Measurements from ENCODE around the gene TAS2R30.
"Not testable (repeated sequence)": the region's sequence is repeated elsewhere in the genome, so short reads cannot be mapped to it uniquely, and the experiment has no call there.

TAS2R30 gene

DNA sequence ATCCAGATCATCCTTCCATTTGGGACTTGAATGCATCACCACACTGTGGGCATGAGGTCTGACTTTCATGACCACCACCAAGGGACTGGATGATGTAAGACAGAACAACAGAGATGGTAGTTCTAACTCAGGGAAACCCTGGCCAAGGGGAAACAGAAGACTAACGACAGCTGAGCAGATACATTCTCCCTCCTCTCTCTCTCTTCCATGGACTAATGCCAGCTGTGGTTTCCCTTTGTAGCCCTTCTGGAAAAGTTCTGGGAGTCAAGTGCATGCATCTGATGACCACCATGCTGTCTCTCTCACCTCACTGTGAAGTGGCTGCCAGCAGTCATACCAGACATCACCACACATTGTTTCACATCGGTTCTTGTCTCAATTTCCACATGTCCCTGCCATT, 3.4 kb downstream of the TAS2R30 start:
- Histone ChIP-seq H3K27ac (ENCODE audit: low read depth, low read length) (no peak overlapping the region), H3K4me3 (ENCODE audit: low read depth, low read length) (no peak overlapping the region), H3K4me1 (ENCODE audit: control insufficient read depth, insufficient read depth, low read length) (no peaks in the 10 kb centered on the region), H3K9me3 (ENCODE audit: control insufficient read depth, insufficient read depth, low read depth, low read length) (no peaks in the 10 kb centered on the region), H3K36me3 (ENCODE audit: control insufficient read depth, insufficient read depth, low read length) (peaks cover 7% of the 10 kb centered on the region; the same call in 1 of the 2 replicates), H3K9ac (ENCODE audit: low read length) (no peak overlapping the region), H3K27me3 (ENCODE audit: control insufficient read depth, insufficient read depth, low read length) (no peaks in the 10 kb centered on the region)

DNA sequence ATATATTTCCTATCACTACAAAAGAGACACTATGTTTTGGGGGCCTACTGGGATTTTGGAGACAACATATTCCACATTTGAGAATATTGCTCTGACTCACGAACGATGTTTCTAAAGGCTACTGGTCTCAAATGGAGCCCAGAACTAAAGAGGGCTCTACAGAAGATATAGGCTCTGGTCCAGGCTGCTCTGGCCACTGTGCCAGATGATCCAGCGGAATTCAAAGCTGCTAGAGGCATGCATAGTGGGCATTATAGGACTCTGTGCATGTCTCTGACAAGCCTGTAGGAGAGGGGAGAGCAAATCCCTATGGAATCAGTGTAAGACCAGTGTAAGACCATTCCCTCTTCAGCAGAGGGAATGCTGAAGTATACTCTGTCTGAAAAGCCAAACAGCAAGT, 4.1 kb downstream of the TAS2R30 start:
- Histone ChIP-seq H3K9me3 (ENCODE audit: control insufficient read depth, insufficient read depth, low read depth, low read length) (no peaks in the 10 kb centered on the region), H3K36me3 (ENCODE audit: control insufficient read depth, insufficient read depth, low read length) (peaks cover 7% of the 10 kb centered on the region; the same call in 1 of the 2 replicates), H3K27me3 (ENCODE audit: control insufficient read depth, insufficient read depth, low read length) (no peaks in the 10 kb centered on the region), H3K9ac (ENCODE audit: low read length) (no peak overlapping the region), H3K4me1 (ENCODE audit: control insufficient read depth, insufficient read depth, low read length) (no peaks in the 10 kb centered on the region), H3K4me3 (ENCODE audit: low read depth, low read length) (no peak overlapping the region), H3K27ac (ENCODE audit: low read depth, low read length) (no peak overlapping the region)

DNA sequence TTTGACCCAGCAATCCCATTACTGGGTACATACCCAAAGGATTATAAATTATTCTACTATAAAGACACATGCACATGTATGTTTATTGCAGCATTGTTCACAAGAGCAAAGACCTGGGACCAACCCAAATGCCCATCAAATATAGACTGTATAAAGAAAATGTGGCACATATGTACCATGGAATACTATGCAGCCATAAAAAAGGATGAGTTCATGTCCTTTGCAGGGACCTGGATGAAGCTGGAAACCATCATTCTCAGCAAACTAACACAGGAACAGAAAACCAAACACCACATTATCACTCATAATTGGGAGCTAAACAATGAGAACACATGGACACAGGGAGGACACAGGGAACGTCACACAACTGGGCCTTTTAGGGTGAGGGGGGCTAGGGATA, 20.3 kb downstream of the TAS2R30 start:
- H3K4me1 ChIP-seq (ENCODE audit: control insufficient read depth, insufficient read depth, low read length); H3K36me3 ChIP-seq (ENCODE audit: control insufficient read depth, insufficient read depth, low read length); H3K27me3 ChIP-seq (ENCODE audit: control insufficient read depth, insufficient read depth, low read length); H3K9ac ChIP-seq (ENCODE audit: low read length); H3K4me3 ChIP-seq (ENCODE audit: low read depth, low read length); H3K9me3 ChIP-seq (ENCODE audit: control insufficient read depth, insufficient read depth, low read depth, low read length); H3K27ac ChIP-seq (ENCODE audit: low read depth, low read length): not testable (repeated sequence)

DNA sequence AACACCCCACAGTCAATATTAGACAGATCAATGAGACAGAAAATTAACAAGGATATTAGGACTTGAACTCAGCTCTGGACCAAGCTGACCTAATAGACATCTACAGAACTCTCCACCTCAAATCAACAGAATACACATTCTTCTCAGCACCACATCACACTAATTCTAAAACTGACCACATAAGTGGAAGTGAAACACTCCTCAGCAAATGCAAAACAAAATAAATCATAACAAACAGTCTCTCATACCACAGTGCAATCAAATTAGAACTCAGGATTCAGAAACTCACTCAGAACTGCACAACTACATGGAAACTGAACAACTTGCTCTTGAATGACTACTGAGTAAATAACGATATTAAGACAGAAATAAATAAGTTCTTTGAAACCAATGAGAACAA, 23.2 kb downstream of the TAS2R30 start:
- not testable (repeated sequence) for H3K36me3 ChIP-seq (ENCODE audit: control insufficient read depth, insufficient read depth, low read length); H3K27ac ChIP-seq (ENCODE audit: low read depth, low read length); H3K4me3 ChIP-seq (ENCODE audit: low read depth, low read length); H3K9me3 ChIP-seq (ENCODE audit: control insufficient read depth, insufficient read depth, low read depth, low read length); H3K27me3 ChIP-seq (ENCODE audit: control insufficient read depth, insufficient read depth, low read length); H3K9ac ChIP-seq (ENCODE audit: low read length); H3K4me1 ChIP-seq (ENCODE audit: control insufficient read depth, insufficient read depth, low read length)

DNA sequence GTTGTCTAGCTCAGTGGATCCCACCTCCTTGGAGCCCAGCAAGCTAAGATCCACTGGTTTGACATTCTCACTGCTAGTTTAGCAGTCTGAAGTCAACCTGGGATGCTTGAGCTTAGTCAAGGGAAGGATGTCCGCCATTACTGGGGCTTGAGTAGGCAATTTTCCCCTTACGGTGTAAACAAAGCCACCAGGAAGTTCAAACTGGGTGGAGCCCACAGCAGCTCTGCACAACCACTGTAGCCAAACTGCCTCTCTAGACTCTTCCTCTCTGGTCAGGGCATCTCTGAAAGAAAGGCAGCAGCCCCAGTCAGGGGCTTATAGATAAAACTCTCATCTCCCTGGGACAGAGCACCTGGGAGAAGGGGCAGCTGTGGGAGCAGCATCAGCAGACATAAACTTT, 25.6 kb downstream of the TAS2R30 start:
- no peaks in the 10 kb centered on the region for H3K27me3 ChIP-seq (ENCODE audit: control insufficient read depth, insufficient read depth, low read length)
- H3K4me3 ChIP-seq (ENCODE audit: low read depth, low read length) = no peak overlapping the region
- H3K9me3 ChIP-seq (ENCODE audit: control insufficient read depth, insufficient read depth, low read depth, low read length) = peaks cover 15% of the 10 kb centered on the region; the same call in 1 of the 2 replicates
- H3K9ac ChIP-seq (ENCODE audit: low read length) = no peak overlapping the region
- H3K36me3 ChIP-seq (ENCODE audit: control insufficient read depth, insufficient read depth, low read length) = peaks cover 8% of the 10 kb centered on the region; the same call in 1 of the 2 replicates
- no peaks in the 10 kb centered on the region for H3K4me1 ChIP-seq (ENCODE audit: control insufficient read depth, insufficient read depth, low read length)
- no peak overlapping the region for H3K27ac ChIP-seq (ENCODE audit: low read depth, low read length)

DNA sequence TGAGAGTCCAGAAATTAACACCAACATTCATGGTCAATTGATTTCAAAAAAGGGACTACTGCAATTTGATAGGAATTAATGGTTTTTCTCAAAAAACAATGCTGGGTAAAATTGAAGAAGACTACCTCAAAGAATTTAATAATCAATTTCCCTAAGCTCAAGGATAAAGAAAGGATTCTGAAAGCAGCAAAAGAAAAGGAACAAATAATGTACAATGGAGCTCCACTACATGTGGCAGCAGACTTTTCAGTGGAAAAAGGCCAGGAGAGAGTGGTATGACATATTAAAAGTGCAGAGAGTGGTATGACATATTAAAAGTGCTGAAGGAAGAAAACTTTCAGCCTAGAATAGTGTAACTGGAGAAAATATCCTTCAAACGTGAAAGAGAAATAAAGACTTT, 26.7 kb downstream of the TAS2R30 start:
- Histone ChIP-seq H3K36me3 (ENCODE audit: control insufficient read depth, insufficient read depth, low read length) (peaks cover 8% of the 10 kb centered on the region; the same call in 1 of the 2 replicates), H3K9ac (ENCODE audit: low read length) (no peak overlapping the region), H3K27me3 (ENCODE audit: control insufficient read depth, insufficient read depth, low read length) (no peaks in the 10 kb centered on the region), H3K4me1 (ENCODE audit: control insufficient read depth, insufficient read depth, low read length) (no peaks in the 10 kb centered on the region), H3K4me3 (ENCODE audit: low read depth, low read length) (no peak overlapping the region), H3K9me3 (ENCODE audit: control insufficient read depth, insufficient read depth, low read depth, low read length) (peaks cover 10% of the 10 kb centered on the region; the same call in 1 of the 2 replicates), H3K27ac (ENCODE audit: low read depth, low read length) (no peak overlapping the region)

DNA sequence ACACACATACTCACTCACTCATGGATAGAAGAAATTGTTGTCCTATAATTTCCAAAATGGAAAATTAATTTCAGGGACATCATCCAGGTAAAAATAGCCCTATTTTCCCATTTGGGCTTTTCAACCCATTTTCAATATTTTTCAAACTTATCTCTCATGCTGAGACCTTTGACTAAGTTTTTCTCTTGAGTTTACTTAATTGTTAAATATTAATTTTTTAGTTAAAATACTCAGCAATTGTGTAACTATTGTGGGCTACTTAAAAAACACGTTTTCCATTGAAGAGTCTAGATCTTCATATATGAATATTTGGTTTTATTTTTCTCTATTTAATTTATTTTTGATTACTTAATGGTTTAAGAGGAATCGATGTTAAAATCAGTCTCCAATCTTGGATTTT, 28.2 kb downstream of the TAS2R30 start:
- Histone ChIP-seq H3K27ac (ENCODE audit: low read depth, low read length) (no peak overlapping the region), H3K27me3 (ENCODE audit: control insufficient read depth, insufficient read depth, low read length) (no peaks in the 10 kb centered on the region), H3K4me3 (ENCODE audit: low read depth, low read length) (no peak overlapping the region), H3K9ac (ENCODE audit: low read length) (no peak overlapping the region), H3K36me3 (ENCODE audit: control insufficient read depth, insufficient read depth, low read length) (peaks cover 9% of the 10 kb centered on the region; the same call in 1 of the 2 replicates), H3K9me3 (ENCODE audit: control insufficient read depth, insufficient read depth, low read depth, low read length) (peaks cover 9% of the 10 kb centered on the region; the same call in 1 of the 2 replicates), H3K4me1 (ENCODE audit: control insufficient read depth, insufficient read depth, low read length) (no peaks in the 10 kb centered on the region)

DNA sequence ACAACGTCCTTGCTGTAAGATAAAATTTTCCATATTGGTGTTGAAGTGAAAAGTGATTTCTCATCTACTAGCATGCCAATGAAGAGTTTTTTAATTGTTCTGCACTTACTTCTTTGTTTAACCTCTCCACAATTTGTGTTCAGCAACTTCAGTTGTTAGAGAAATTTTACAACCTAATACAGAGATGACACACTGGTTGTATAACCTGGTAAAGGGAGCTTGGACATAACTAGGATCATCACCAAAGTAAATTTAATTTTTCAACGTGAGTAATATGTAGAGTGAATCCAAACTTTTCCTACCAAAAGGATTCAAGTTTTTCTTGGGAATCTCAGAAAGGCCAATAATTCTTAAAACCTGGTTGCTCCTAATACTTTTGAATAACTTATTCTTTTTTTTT, 28.9 kb downstream of the TAS2R30 start:
- Histone ChIP-seq H3K36me3 (ENCODE audit: control insufficient read depth, insufficient read depth, low read length) (peaks cover 12% of the 10 kb centered on the region; the same call in 1 of the 2 replicates), H3K4me3 (ENCODE audit: low read depth, low read length) (no peak overlapping the region), H3K9ac (ENCODE audit: low read length) (no peak overlapping the region), H3K27ac (ENCODE audit: low read depth, low read length) (no peak overlapping the region), H3K27me3 (ENCODE audit: control insufficient read depth, insufficient read depth, low read length) (no peaks in the 10 kb centered on the region), H3K9me3 (ENCODE audit: control insufficient read depth, insufficient read depth, low read depth, low read length) (peaks cover 11% of the 10 kb centered on the region; the same call in 1 of the 2 replicates), H3K4me1 (ENCODE audit: control insufficient read depth, insufficient read depth, low read length) (no peaks in the 10 kb centered on the region)

DNA sequence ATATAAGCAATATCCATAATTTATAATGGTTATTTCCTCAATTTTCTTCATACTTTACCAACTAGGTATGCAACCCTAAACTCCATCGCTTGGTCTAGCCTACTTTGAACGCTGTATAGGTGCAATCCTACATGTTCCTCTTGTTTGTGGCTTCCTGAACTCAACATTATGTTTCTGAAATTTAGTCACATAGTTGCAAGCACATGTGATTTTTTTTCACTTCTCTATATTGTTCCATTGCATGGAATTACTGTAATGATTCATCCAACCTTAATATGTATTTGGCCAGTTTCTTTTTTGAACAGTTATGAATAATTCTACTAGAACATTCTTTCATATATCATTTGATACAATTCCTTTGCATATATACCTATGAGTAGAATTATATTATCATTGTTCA, 39.5 kb downstream of the TAS2R30 start:
- H3K27ac ChIP-seq (ENCODE audit: low read depth, low read length); H3K9me3 ChIP-seq (ENCODE audit: control insufficient read depth, insufficient read depth, low read depth, low read length); H3K4me3 ChIP-seq (ENCODE audit: low read depth, low read length); H3K36me3 ChIP-seq (ENCODE audit: control insufficient read depth, insufficient read depth, low read length); H3K4me1 ChIP-seq (ENCODE audit: control insufficient read depth, insufficient read depth, low read length); H3K27me3 ChIP-seq (ENCODE audit: control insufficient read depth, insufficient read depth, low read length); H3K9ac ChIP-seq (ENCODE audit: low read length): not testable (repeated sequence)

DNA sequence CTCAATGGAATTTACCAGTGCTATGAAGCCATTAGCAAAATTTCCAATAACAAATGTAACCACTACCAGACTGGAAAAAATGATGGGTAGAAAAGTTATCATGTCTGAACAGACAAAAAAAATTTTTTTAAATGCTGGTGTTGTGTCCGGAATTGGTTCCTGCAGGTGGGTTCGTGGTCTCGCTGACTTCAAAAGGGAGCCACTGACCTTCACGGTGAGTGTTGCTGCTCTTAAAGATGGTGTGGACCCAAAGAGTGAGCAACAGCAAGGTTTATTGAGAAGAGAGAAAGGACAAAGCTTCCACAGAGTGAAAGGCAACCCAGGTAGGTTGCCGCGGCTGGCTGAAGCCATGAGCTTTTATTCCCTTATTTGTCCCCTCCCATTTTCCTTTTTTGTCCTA, 42.3 kb downstream of the TAS2R30 start, which contains the start of gene TAS2R43:
Gene TAS2R43, minus strand, starts transcription at position 186 of the 400 bp plus-strand sequence. Its CDS starts 84 bp downstream, at position 102.
- no peaks in the 10 kb centered on the region for H3K27me3 ChIP-seq (ENCODE audit: control insufficient read depth, insufficient read depth, low read length)
- no peak within 1 kb of the TSS for H3K4me3 ChIP-seq (ENCODE audit: low read depth, low read length)
- H3K9me3 ChIP-seq (ENCODE audit: control insufficient read depth, insufficient read depth, low read depth, low read length) = no peaks in the 10 kb centered on the region
- no peak within 1 kb of the TSS for H3K27ac ChIP-seq (ENCODE audit: low read depth, low read length)
- no peak within 1 kb of the TSS for H3K9ac ChIP-seq (ENCODE audit: low read length)
- no peaks in the 10 kb centered on the region for H3K4me1 ChIP-seq (ENCODE audit: control insufficient read depth, insufficient read depth, low read length)
- H3K36me3 ChIP-seq (ENCODE audit: control insufficient read depth, insufficient read depth, low read length) = no peaks in the 10 kb centered on the region

DNA sequence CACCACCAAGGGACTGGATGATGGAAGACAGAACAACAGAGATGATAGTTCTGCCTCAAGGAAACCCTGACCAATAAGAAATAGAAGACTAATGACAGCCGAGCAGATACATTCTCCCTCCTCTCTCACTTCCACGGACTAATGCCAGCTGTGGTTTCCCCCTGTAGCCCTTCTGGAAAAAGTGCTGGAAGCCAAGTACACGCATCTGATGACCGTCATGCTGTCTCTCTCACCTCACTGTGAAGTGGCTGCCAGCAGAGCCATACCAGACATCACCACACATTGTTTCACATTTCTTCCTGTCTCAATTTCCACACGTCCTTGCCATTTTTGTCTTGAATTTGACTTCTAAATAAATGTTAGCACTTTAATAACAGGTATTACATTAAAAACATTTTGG, 45.2 kb downstream of the TAS2R30 start:
- Histone ChIP-seq H3K9ac (ENCODE audit: low read length) (no peak overlapping the region), H3K27me3 (ENCODE audit: control insufficient read depth, insufficient read depth, low read length) (no peaks in the 10 kb centered on the region), H3K4me3 (ENCODE audit: low read depth, low read length) (no peak overlapping the region), H3K9me3 (ENCODE audit: control insufficient read depth, insufficient read depth, low read depth, low read length) (no peaks in the 10 kb centered on the region), H3K4me1 (ENCODE audit: control insufficient read depth, insufficient read depth, low read length) (no peaks in the 10 kb centered on the region), H3K27ac (ENCODE audit: low read depth, low read length) (no peak overlapping the region), H3K36me3 (ENCODE audit: control insufficient read depth, insufficient read depth, low read length) (no peaks in the 10 kb centered on the region)

DNA sequence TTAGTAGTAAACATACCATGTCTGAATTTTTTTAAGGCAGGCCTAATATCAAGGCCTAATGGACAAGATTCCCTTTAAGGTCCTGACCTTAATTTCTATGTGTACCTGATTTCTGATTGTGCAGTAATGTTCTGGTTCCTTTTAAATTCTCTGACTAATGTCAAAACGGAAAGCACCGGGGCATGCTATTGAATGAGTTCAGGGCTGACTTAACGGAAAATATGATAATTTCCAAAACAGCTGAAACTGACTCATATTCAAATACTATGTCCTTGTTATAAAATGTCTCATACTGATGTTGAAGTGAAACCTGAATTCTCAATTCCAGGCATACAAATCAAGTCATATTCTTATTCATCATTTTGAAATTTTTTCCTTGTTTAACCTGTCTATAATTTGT, 49.0 kb downstream of the TAS2R30 start:
- H3K27me3 ChIP-seq (ENCODE audit: control insufficient read depth, insufficient read depth, low read length) = no peaks in the 10 kb centered on the region
- H3K4me3 ChIP-seq (ENCODE audit: low read depth, low read length) = no peak overlapping the region
- H3K36me3 ChIP-seq (ENCODE audit: control insufficient read depth, insufficient read depth, low read length) = no peaks in the 10 kb centered on the region
- peaks cover 2% of the 10 kb centered on the region; the same call in 1 of the 2 replicates for H3K9me3 ChIP-seq (ENCODE audit: control insufficient read depth, insufficient read depth, low read depth, low read length)
- no peaks in the 10 kb centered on the region for H3K4me1 ChIP-seq (ENCODE audit: control insufficient read depth, insufficient read depth, low read length)
- H3K9ac ChIP-seq (ENCODE audit: low read length) = no peak overlapping the region
- no peak overlapping the region for H3K27ac ChIP-seq (ENCODE audit: low read depth, low read length)
